Measurements from ENCODE around the gene ADAMTSL4. TPM values are rescaled to one million over a fixed set of nuclear protein-coding genes. Genes with fewer than 3 reads are reported as not detected.

Gene ADAMTSL4
- total and polyA plus RNA-seq, 9 of the 15 experiments (the other 6 are each of a cell fraction or from before 2014, with no cell fraction given), result 12.7 to 212 (median 35.6) TPM

DNA sequence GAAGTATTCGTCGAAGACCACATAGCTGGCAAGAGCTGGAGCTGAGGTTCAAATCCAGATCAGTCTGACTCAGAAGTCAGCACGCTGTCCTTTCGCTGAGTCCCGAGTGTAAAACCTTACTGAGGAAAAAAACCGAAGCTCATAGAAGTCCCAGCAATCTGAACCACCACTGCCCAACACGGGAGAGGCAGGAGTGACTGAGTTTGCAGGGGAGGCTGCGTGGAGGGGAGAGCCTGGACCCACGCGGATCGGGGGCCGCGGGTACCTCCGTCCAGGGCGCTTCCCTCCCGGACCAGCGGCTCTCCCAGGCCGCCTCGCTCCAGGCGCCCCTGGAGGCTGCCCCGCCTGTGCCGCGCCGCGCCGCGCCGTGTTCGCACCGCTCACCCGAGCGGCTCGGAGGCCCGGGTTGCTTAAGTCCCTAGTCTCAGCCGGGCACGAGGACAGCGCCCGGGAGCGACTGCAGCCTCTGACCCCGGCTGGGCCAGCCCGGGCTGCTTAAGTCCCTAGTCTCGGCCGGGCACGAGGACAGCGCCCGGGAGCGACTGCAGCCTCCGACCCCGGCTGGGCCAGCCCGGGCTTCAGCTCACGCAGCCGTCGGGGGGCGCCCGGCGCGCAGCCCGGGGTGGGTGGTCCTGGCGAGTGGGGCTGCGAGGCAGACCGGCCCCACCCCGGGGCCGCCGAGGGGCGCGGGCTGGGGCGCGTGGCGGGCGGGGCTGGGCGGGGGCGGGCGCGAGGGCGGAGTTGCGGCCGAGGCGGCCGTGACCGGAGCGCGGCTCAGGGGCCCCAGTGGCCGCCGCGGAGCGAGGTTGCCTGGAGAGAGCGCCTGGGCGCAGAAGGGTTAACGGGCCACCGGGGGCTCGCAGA is at the start of gene ADAMTSL4 (continued):
- TF ChIP-seq, protein P1, sequence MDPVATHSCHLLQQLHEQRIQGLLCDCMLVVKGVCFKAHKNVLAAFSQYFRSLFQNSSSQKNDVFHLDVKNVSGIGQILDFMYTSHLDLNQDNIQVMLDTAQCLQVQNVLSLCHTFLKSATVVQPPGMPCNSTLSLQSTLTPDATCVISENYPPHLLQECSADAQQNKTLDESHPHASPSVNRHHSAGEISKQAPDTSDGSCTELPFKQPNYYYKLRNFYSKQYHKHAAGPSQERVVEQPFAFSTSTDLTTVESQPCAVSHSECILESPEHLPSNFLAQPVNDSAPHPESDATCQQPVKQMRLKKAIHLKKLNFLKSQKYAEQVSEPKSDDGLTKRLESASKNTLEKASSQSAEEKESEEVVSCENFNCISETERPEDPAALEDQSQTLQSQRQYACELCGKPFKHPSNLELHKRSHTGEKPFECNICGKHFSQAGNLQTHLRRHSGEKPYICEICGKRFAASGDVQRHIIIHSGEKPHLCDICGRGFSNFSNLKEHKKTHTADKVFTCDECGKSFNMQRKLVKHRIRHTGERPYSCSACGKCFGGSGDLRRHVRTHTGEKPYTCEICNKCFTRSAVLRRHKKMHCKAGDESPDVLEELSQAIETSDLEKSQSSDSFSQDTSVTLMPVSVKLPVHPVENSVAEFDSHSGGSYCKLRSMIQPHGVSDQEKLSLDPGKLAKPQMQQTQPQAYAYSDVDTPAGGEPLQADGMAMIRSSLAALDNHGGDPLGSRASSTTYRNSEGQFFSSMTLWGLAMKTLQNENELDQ (CRISPR knock-in tag; IDR thresholded peaks at IDR 0.05; ENCODE audit: borderline replicate concordance), result no peak
- TF ChIP-seq ARNT (IDR thresholded peaks at IDR 0.05) (no peak), NR4A1 (CRISPR knock-in tag; IDR thresholded peaks at IDR 0.05) (0 out of 2 replicates have a peak, but pooled peaks have one; percentile 44), NR4A1 (tag; IDR thresholded peaks at IDR 0.05) (peak; percentile 34; the same call in 1 of the 2 replicates), CAMTA2 (CRISPR knock-in tag; conservative IDR thresholded peaks at IDR 0.05) (no peak), SMAD3 (CRISPR knock-in tag; conservative IDR thresholded peaks at IDR 0.05) (no peak), ZKSCAN1 (IDR thresholded peaks at IDR 0.05; ENCODE audit: low read depth, low read length) (no peak), NFIX (CRISPR knock-in tag; IDR thresholded peaks at IDR 0.05; ENCODE audit: low read depth) (no peak), KLF6 (CRISPR knock-in tag; IDR thresholded peaks at IDR 0.05; ENCODE audit: borderline replicate concordance) (no peak), HNRNPUL1 (IDR thresholded peaks at IDR 0.05; ENCODE audit: low read length) (no peak), GABPB2 (CRISPR knock-in tag; conservative IDR thresholded peaks at IDR 0.05) (no peak), IRF2 (CRISPR knock-in tag; IDR thresholded peaks at IDR 0.05) (no peak), TAL1 (IDR thresholded peaks at IDR 0.05) (no peak), CBX2 (IDR thresholded peaks at IDR 0.05; ENCODE audit: insufficient read depth, low read length, poor library complexity, severe bottlenecking) (no peak), CBX3 (IDR thresholded peaks at IDR 0.05; ENCODE audit: borderline replicate concordance in 1 of 2, low read length in 2 of 2) (no peak), ZNF12 (CRISPR knock-in tag; IDR thresholded peaks at IDR 0.05) (no peak), KLF13 (tag; IDR thresholded peaks at IDR 0.05; ENCODE audit: borderline replicate concordance, low read depth) (0 out of 2 replicates have a peak, but pooled peaks have one; percentile 25)
- TF ChIP-seq, protein P2, sequence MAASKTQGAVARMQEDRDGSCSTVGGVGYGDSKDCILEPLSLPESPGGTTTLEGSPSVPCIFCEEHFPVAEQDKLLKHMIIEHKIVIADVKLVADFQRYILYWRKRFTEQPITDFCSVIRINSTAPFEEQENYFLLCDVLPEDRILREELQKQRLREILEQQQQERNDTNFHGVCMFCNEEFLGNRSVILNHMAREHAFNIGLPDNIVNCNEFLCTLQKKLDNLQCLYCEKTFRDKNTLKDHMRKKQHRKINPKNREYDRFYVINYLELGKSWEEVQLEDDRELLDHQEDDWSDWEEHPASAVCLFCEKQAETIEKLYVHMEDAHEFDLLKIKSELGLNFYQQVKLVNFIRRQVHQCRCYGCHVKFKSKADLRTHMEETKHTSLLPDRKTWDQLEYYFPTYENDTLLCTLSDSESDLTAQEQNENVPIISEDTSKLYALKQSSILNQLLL (CRISPR knock-in tag; IDR thresholded peaks at IDR 0.05; ENCODE audit: borderline replicate concordance), result no peak
- TF ChIP-seq, protein P3, sequence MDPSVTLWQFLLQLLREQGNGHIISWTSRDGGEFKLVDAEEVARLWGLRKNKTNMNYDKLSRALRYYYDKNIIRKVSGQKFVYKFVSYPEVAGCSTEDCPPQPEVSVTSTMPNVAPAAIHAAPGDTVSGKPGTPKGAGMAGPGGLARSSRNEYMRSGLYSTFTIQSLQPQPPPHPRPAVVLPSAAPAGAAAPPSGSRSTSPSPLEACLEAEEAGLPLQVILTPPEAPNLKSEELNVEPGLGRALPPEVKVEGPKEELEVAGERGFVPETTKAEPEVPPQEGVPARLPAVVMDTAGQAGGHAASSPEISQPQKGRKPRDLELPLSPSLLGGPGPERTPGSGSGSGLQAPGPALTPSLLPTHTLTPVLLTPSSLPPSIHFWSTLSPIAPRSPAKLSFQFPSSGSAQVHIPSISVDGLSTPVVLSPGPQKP (CRISPR knock-in tag; IDR thresholded peaks at IDR 0.05), result no peak
- TF ChIP-seq, protein P4, sequence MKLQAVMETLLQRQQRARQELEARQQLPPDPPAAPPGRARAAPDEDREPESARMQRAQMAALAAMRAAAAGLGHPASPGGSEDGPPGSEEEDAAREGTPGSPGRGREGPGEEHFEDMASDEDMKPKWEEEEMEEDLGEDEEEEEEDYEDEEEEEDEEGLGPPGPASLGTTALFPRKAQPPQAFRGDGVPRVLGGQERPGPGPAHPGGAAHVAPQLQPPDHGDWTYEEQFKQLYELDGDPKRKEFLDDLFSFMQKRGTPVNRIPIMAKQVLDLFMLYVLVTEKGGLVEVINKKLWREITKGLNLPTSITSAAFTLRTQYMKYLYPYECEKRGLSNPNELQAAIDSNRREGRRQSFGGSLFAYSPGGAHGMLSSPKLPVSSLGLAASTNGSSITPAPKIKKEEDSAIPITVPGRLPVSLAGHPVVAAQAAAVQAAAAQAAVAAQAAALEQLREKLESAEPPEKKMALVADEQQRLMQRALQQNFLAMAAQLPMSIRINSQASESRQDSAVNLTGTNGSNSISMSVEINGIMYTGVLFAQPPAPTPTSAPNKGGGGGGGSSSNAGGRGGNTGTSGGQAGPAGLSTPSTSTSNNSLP (IDR thresholded peaks at IDR 0.05; ENCODE audit: borderline replicate concordance, low read depth, low read length), result no peak

Data from K562 (cell line).